ENCODE data around the gene ARAF.

The ARAF gene

DNA sequence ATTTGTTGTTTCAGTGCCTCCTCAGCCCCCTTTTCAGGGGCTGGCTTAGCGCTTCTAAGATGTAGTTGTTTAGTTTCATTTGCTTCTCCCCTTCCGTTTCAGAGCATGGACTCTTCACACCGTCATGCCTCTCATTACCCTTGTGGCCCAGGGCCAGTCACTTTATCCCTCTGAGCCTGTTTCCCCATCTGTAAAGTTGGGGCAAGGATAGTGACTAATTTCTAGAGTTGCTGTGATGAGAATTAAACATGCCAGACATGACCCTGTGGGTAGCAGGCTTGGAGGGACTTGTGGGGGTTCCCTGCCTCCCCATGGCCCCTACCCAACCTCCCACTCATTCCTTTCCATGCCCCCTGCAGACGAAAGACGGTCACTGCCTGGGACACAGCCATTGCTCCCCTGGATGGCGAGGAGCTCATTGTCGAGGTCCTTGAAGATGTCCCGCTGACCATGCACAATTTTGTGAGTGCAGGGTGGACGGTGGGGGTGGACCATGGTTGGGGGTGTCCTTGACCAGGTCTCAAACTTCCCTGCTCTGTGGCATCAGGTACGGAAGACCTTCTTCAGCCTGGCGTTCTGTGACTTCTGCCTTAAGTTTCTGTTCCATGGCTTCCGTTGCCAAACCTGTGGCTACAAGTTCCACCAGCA lies 3.6 kb downstream of the ARAF start:
- no peak for DNase-seq

DNA sequence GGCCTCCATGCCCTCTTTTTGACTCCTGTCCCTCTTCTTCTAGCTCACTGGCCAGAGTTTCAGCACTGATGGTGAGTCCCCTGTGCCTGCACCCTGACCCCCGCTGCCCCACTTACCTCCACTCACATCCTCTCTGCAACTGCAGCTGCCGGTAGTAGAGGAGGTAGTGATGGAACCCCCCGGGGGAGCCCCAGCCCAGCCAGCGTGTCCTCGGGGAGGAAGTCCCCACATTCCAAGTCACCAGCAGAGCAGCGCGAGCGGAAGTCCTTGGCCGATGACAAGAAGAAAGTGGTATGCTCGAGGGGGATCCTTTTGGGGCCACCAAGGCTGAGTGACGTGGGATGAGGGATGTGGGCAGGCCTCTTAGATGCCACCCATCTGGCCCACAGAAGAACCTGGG lies 5.8 kb downstream of the ARAF start:
- DNase-seq = no peak

DNA sequence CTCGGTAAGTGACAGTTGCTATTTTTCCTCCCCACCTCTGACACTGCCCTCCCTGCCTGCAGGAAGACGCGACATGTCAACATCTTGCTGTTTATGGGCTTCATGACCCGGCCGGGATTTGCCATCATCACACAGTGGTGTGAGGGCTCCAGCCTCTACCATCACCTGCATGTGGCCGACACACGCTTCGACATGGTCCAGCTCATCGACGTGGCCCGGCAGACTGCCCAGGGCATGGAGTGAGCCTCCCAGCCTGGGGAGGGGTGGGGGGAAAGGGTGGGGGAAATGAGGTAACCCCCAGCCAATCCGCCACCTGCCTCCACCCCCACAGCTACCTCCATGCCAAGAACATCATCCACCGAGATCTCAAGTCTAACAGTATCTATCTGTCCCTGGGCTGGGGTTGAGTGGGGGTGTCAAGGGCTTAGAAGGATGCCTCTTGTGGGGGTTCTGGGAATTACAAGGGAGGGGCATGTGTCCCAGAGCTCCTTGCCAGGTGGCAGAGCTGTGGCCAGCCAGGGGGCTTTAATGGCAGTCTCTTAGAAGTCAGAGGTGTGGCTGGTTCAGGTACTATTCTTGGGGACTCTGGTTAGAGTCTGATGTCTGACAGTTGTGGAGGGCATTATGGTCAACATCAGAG lies 7.8 kb downstream of the ARAF start:
- DNase-seq = peak; percentile 23

DNA sequence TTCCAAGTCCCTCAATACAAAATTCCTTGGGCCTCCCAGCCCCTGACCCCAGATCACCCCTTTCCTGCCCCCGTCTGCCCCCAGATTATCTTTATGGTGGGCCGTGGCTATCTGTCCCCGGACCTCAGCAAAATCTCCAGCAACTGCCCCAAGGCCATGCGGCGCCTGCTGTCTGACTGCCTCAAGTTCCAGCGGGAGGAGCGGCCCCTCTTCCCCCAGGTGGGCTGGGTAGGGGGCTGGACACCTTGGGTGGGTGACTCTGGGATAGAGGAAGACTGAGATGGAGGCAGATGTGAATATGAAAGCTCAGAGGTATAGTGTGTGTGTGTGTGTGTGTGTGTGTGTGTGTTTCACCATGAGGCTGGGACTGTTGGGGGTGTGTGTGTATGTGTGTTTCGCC lies 9.8 kb downstream of the ARAF start:
- no peak for DNase-seq

DNA sequence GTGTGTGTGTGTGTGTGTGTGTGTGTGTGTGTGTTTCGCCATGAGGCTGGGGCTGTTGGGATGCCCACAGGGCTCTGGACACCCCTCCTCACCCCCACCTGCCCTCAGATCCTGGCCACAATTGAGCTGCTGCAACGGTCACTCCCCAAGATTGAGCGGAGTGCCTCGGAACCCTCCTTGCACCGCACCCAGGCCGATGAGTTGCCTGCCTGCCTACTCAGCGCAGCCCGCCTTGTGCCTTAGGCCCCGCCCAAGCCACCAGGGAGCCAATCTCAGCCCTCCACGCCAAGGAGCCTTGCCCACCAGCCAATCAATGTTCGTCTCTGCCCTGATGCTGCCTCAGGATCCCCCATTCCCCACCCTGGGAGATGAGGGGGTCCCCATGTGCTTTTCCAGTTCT lies 10.2 kb downstream of the ARAF start:
- DNase-seq = no peak

DNA sequence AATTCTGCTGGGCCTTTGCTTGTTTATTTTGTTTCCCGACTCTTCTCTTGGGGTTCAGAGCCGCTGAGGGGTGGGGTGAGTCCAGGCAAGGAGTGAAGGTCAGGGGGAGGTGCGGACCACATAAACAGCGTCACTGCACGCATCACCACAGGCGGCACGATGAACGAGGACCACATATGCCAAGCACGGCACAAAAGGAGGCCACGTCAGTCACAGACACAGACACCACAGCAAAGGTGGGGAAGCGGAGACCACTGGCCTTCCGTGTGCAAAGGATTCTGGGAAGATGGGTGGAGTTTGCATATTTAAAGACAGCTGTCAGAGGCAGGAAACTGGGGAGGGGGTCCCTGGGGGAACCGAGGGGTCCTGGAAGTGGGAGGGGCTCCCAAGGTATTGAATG lies 10.9 kb downstream of the ARAF start:
- DNase-seq = no peak

DNA sequence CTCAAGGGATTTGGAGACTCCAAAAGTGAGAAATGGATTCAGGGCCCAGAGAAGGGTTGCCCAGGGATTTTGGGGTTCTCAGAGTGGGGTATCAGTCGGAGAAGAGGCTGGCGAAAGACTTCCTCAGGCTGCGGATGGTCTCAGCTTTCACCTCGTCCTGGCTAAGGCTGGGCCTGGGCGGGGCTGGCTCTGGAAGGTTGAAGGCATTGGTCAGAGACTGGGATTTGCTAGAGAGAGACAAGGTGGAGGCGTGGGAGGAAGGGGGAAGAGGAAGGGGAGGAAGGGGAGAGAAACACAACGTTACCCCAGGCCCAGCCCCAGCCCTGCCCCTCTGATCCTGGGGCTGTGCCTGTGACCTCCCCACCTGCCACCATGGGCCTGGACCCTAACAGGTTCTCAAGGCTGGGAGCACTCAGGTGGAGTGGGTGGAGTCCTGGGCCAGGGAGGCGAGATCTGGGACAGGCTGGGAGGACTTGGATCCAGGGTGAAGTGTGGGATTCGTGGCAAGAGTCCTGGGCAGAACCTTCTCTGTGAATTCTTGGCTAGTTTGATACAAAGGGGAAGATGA lies 11.9 kb downstream of the ARAF start:
- no peak for DNase-seq

DNA sequence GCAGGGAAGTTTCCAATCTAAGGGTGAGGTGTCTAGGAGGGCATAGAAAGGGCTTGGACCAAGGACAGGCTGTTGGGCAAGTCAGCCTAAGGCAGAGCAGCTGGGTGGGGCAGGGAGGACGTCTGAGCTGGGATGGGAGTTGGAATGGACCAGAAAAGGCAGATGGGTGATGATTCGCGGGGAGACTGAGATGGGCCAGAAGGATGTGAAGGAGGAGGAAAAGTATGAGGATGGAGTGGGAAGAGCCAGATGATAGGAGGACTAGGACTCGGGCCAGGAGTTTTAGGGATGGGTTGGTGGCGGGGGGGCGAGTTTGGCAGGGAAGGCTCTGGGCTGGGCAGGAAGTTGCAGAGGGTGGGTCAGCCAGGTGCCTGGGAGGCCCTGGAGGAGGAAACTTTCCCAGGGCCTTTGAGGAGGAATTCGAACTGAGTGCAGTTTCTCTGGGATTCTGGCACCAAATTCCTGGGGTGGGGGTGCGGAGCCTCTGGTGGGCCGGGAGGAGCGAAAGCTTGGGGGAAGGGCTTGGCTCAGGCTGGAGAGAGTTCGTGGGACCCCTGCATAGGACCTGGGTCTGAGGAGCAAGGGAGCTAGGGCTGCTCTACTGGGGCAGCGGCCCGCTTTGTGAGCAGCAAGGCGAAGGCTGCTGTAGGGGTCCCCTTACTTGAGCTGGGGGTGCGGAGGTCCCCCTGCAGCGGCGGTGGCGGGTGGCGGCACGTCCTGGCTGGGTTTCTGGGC lies 12.5 kb downstream of the ARAF start:
- DNase-seq = peak; percentile 81

DNA sequence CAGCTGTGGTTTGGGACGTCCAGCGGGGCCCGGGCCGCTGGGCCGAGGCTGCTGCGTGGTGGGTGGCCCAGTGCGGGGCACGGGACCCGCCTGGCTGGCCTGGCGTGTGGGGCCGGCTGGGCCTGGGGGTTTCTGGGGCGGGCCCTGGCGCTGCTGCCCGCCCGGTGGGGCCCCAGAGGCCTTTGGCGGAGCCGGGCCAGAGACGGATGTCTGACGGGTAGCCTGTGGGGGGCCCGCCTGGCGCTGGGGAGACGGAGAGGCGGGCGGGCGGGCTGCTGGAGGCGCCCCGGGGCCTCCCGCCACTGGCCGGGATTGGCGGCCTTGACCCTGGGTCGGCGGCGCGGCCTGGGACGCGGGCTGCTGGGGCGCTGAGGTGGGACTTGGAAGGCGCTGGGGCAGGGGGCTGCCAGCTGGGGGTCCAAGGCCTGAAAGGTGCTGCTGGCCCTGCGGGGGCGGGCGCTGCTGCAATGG lies 13.1 kb downstream of the ARAF start:
- DNase-seq = peak; percentile 17

DNA sequence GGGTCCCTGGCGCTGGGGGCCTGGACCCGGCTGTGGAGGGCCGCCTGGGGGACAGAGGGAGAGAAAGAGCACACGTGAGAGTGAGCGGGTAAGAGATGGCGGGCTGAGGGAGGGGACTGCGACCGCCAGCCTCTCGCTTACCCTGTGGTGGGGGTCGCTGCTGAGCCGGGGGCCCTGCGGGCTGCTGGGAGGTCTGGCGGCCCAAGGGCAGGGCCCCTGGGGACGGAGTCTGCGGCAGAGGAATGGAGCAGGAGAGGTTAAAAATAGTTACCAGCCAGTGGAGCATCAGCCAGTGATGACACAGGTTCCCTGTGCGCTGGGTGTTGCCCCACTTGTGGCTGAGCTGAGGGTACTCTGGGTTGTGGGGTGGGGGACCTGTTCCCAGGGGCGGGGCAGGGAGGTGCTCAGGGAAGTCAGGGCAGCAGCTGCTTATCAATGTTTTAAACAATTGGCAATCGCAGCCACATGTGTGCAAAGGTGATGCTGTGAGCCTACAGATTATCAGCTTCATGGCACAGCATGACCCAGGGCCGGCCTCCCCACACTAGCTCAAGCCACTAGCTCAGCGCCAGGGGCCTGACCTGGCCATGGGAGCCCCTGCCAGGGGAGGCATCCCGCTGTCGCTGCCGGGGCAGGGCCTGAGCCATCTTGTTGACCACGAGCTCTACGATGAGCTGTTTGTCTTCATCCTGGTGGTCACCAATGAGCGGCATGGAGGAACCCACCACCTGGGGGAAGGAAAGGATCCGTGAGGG lies 13.7 kb downstream of the ARAF start:
- DNase-seq = peak; percentile 58

DNA sequence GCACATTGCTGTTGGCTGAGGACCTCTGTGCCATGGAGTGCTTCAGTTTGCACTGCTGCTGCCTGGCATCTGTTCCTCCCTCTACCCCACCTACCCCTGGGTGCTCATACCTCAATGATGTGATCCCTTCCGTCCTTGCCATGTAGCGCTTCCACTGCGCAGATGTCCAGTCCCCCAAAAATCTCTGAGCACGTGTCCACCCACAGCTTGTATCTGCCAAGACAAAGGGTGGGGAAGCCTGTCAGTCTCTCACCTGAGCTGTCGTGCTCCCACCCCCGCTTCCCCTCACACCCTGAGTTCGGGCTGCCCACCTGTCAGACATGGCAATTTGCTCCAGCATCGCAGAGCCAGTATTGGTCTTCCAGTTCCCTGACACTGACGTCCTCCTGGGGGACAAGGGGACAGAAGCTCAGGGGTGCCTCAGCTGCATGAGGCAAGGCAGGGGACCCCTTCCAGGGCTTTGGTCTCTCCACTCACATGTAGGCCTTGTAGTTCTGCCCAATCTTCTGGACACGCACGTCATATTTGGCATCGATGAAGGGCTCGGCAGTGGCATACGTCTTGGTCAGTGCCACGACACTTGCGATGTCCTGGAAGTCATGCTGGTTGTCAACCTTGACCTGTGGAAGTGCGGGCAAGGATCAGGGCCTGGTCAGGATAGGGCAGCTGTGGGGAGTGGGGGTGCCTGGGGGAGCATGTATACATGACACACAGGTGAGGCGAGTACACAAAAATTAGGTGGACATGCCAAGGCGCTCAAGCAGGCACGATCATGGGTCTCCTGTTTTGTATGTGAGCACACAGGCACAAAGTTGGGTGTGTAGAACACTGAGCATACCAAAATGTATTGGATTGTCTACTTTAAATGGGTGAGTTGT lies 15.3 kb downstream of the ARAF start:
- DNase-seq = no peak

DNA sequence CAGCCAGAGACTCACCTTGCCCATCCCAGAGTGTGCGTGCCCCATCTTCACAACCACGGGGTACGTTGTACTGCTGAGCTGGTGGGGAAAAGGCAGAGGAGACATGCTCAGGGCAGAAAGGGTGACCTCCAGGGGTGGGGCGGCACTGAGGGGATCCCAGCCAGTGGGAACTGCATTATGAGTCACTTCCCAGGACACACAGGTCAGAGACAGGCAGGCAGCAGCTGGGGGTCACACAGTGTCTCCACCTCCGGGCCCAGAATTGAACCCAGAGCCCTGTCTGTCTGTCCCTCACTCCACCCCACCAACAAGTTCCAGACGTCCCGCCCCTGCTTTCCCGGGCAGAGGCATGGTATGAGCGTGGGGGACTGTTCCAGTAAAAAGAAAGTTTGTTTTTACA lies 16.4 kb downstream of the ARAF start:
- no peak for DNase-seq

DNA sequence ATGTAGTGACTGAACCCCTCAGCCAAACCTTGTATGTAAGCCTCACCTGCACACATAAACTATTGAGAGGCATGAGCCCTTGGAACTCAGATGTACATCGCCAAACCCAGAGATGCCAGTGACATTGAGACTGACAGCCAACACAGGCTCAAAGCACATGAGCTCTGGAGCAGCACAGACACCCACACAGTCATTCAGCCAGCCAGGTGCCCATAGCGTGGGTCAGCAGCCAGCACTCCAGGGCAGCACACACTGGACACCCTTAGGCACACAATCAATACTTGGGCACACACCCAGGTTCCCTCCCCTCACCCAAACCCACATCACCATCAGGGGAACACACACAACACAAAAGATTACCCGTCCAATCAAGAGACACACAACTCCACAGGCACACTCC lies 16.9 kb downstream of the ARAF start:
- no peak for DNase-seq

DNA sequence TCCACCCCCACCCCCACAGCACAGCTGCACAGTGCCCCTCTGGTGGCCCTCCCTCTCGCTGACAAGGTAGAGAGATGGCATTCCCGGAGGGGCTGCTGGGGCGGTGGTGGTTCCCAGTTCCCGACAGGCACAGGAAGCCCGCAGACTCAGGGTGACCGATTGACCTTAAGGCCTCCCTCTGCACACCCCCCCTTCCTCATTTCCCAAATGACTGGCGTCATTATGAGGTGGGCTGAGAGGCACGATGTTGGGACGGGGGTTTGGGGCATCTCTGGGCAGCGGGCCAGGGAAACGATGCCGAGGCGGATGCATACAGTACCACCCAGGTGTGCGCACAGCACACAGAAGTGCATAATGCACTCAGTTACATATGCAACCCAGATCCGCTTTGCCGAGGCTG lies 17.7 kb downstream of the ARAF start:
- no peak for DNase-seq

DNA sequence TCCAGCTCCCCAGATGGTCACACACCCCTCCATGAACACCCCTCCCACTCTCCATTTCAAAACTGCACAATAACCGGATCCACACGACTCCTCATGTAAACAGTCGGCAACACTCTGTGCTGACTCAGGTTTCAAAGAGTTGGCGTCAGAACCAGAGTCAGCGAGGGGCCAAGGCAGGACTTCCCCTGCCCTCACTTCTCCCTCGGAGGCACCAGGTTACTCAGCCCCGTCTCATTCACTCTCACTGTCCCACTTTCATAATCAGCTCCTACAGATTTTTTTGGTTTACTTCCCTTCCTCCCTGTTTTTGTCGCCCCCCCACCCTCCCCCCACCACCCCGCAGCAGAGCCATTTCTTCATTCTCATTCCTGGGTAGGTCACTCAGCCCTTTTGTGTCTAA lies 18.5 kb downstream of the ARAF start:
- peak; percentile 55 for DNase-seq

DNA sequence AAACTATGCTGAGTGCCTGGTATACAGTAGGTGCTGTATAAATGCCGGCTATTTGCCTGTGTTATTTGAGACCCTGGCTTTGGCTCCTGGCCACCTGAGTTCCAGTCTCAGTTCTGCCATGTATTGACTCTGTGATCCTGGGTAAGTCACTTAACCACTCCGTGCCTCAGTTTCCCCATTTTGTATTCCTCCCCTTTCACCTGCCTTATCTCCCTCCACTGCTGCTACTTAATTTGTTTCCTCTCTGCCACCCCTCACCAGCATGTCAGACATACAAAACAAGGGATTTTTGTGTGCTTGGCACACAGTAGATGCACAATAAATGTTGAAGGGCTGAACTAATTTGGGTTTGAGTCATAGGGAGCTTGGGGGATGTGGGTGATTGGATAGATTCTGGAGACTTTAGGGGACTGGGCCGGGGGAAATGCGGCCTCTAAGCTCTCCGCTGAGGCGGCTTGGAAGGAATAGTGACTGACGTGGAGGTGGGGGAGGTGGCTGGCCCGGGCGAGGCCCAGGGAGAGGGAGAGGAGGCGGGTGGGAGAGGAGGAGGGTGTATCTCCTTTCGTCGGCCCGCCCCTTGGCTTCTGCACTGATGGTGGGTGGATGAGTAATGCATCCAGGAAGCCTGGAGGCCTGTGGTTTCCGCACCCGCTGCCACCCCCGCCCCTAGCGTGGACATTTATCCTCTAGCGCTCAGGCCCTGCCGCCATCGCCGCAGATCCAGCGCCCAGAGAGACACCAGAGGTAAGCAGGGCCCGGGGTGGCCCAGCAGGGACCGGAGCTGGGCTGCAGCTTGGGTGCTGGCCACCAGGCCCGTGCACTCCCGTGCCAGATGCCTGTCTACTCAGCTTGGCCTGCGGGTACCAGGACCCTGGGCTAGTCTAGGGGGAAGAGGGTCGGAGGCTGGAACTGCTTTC lies 21.0 kb downstream of the ARAF start, which contains the start of gene TIMP1:
Gene TIMP1 (plus strand): TSS at position 706 of the 917 bp plus-strand sequence. CDS start 980 bp downstream, outside the sequence.
- DNase-seq = peak; percentile 95

DNA sequence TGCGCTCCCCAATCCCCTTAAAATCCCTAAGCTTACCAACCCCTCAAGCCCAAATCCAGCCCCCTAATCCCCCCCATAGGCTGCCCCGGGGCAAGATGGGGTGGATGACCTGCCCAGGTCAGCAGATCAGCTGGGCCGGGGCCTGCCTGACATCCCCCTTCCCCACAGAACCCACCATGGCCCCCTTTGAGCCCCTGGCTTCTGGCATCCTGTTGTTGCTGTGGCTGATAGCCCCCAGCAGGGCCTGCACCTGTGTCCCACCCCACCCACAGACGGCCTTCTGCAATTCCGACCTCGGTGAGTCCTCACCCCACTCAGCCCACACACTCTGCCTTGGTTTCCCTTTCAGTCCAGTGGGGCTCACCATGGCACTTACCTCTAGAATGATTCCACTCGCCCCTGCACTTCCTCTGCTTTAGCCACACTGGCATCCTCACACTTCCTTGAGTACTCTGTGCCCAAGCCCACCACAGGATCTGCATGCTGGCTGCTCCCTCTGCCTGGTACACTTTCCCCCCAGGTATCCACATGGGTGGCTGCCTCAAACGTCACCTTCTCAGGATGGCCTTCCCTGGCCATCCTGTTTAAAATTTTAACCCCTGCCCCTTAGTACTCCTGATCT lies 22.3 kb downstream of the ARAF start:
- no peak for DNase-seq

DNA sequence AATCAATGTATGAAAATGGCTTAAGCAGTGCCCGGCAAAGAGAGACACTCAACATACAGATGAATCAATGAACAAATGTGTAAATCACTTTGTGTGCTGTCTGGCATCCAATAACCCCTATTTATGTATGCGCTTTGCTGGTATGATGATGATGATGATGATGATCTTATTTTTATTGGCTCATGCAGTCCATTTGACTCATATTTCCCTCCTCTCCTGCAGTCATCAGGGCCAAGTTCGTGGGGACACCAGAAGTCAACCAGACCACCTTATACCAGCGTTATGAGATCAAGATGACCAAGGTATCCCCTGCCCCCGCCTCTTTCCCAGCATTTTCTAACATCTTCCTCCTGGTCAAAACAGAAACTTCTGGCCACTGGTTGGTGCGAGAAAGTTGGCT lies 23.7 kb downstream of the ARAF start:
- DNase-seq = no peak

DNA sequence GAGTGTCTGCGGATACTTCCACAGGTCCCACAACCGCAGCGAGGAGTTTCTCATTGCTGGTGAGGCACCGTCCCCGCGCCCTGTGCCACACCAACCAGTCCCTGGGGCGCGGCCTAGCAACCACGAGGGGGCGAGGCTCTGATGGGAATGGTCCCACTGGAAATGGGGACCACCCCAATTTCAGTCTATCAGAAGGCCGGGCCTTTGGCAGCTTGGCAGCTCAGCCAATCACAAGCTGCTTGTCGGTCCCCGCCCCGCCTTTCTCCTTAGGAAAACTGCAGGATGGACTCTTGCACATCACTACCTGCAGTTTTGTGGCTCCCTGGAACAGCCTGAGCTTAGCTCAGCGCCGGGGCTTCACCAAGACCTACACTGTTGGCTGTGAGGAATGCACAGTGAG lies 24.3 kb downstream of the ARAF start:
- no peak for DNase-seq
